ENCODE measurements around the gene TMPRSS7. TPM values are rescaled to one million over a fixed set of nuclear protein-coding genes. Genes with fewer than 3 reads are reported as not detected.

Gene TMPRSS7
- total RNA-seq, 2 donors from 2014 or later, result not detected

GRCh38 chr3:112017091-112017490 is 17.4 kb upstream of the TMPRSS7 start:
- intact Hi-C loops (cut with DNase I), result no loop called here
- no peak for TF ChIP-seq POLR2A (IDR thresholded peaks at IDR 0.05)
- no peak for TF ChIP-seq CTCF (IDR thresholded peaks at IDR 0.05)
- Histone ChIP-seq H3K4me3 (no peak overlapping the region), H3K9me3 (no peaks in the 10 kb centered on the region), H3K27ac (no peak overlapping the region), H3K4me1 (peaks cover 7% of the 10 kb centered on the region), H3K36me3 (replicated peaks in 1 of 2; ENCODE audit: insufficient read depth in 1 of 2, low read depth in 2 of 2) (no peaks in the 10 kb centered on the region), H3K27me3 (no peaks in the 10 kb centered on the region)
- DNase-seq (no peak), ATAC-seq (no peak)

DNA sequence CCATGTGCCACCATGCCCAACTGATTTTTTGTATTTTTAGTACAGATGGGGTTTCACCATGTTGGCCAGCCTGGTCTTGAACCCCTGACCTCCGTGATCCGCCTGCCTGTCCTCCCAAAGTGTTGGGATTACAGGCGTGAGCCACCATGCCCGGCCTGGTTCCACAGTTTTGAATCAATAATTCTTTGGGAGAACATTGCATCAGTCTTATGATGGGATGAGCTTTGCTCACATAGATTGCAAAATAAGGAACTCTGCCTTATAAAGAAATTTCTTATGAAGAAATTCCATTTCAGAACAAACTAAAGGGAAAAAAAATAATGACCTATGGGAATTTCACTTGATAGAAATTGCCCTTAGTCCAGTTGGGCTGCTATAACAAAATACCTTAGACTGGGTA is 15.8 kb upstream of the TMPRSS7 start:
- Histone ChIP-seq H3K9me3 (no peaks in the 10 kb centered on the region), H3K27ac (no peak overlapping the region), H3K4me3 (no peak overlapping the region), H3K36me3 (replicated peaks in 1 of 2; ENCODE audit: insufficient read depth in 1 of 2, low read depth in 2 of 2) (no peaks in the 10 kb centered on the region), H3K4me1 (no peaks in the 10 kb centered on the region), H3K27me3 (no peaks in the 10 kb centered on the region)
- whole genome bisulfite sequencing, 2 donors, result 99% methylated on average over 4 of the region's 4 CpGs
- ATAC-seq, result no peak
- intact Hi-C loops (cut with DNase I), result no loop called here
- no peak for DNase-seq
- TF ChIP-seq POLR2A (IDR thresholded peaks at IDR 0.05) (no peak), CTCF (IDR thresholded peaks at IDR 0.05) (no peak)

- no peak for DNase-seq
- no peak overlapping the region for H3K27ac ChIP-seq
- H3K9me3 ChIP-seq, result no peaks in the 10 kb centered on the region
- WGBS, 2 donors, result 61 to 71% methylated on average over 1 of the region's 1 CpG
- ATAC-seq, result no peak
- no peaks in the 10 kb centered on the region for H3K4me1 ChIP-seq
- H3K4me3 ChIP-seq, result no peak overlapping the region
- H3K27me3 ChIP-seq, result no peaks in the 10 kb centered on the region
- no peaks in the 10 kb centered on the region for H3K36me3 ChIP-seq (replicated peaks in 1 of 2; ENCODE audit: insufficient read depth in 1 of 2, low read depth in 2 of 2)
- no peak for TF ChIP-seq CTCF (IDR thresholded peaks at IDR 0.05)
- no peak for TF ChIP-seq POLR2A (IDR thresholded peaks at IDR 0.05)
- intact Hi-C loops (cut with DNase I), result no loop called here
Measured at GRCh38 chr3:112019716-112020115, 14.8 kb upstream of the TMPRSS7 start.

- no peaks in the 10 kb centered on the region for H3K27me3 ChIP-seq
- WGBS, 2 donors, result 84 to 87% methylated on average over 1 of the region's 1 CpG
- H3K4me1 ChIP-seq, result no peaks in the 10 kb centered on the region
- DNase-seq (no peak), ATAC-seq (no peak)
- H3K27ac ChIP-seq, result no peak overlapping the region
- TF ChIP-seq POLR2A (IDR thresholded peaks at IDR 0.05), result no peak
- no peak for TF ChIP-seq CTCF (IDR thresholded peaks at IDR 0.05)
- intact Hi-C loops (cut with DNase I), result no loop called here
- H3K4me3 ChIP-seq, result no peak overlapping the region
- H3K9me3 ChIP-seq, result no peaks in the 10 kb centered on the region
- H3K36me3 ChIP-seq (replicated peaks in 1 of 2; ENCODE audit: insufficient read depth in 1 of 2, low read depth in 2 of 2), result no peaks in the 10 kb centered on the region
Measured at GRCh38 chr3:112020674-112021085, 13.9 kb upstream of the TMPRSS7 start.

DNA sequence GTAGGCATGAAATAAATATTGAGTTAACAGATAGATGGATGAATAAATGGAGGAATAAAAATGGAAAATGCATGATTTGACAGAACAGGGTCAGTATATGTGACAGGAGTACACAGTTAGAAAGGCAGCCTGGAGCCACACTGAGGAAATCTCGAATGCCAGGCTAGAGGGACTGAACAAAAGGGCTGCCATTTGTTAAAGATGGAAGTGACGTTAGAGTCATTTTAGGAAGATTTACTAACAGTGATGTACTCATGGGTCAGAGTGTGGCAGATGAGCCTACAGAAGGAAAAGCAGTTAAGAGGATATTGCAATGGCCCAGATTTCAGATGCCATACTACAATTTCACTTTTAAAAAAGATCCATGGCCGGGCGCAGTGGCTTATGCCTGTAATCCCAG is 7.4 kb upstream of the TMPRSS7 start:
- H3K4me1 ChIP-seq, result no peaks in the 10 kb centered on the region
- no peak overlapping the region for H3K4me3 ChIP-seq
- intact Hi-C loops (cut with DNase I), result no loop called here
- no peaks in the 10 kb centered on the region for H3K36me3 ChIP-seq (replicated peaks in 1 of 2; ENCODE audit: insufficient read depth in 1 of 2, low read depth in 2 of 2)
- DNase-seq (no peak), ATAC-seq (no peak)
- TF ChIP-seq CTCF (IDR thresholded peaks at IDR 0.05) (no peak), POLR2A (IDR thresholded peaks at IDR 0.05) (no peak)
- no peak overlapping the region for H3K27ac ChIP-seq
- WGBS, 2 donors, result 87 to 94% methylated on average over 4 of the region's 4 CpGs
- H3K27me3 ChIP-seq, result no peaks in the 10 kb centered on the region
- H3K9me3 ChIP-seq, result no peaks in the 10 kb centered on the region

Data from body of pancreas (tissue), 4 donors.